ENCODE results near the gene NELL1. TPM values are rescaled to one million over a fixed set of nuclear protein-coding genes. Genes with fewer than 3 reads are reported as not detected.

Gene NELL1
- polyA plus RNA-seq, 1 of the 3 experiments (the other 2 are of a cell fraction), result not detected

- no peak overlapping the region for H2AFZ ChIP-seq (ENCODE audit: low read depth)
- peak overlapping the region in 1 of 2 experiments; percentile 76; a peak in 2 of 4 replicates for H3K27ac ChIP-seq (ENCODE audit: low read depth in 2 of 2, low read length in 1 of 2)
- H4K20me1 ChIP-seq (ENCODE audit: insufficient read depth), result no peaks in the 10 kb centered on the region
- no peaks in the 10 kb centered on the region for H3K9me2 ChIP-seq
- no peaks in the 10 kb centered on the region for H3K36me3 ChIP-seq (replicated peaks in 1 of 2; ENCODE audit: control insufficient read depth in 1 of 2, insufficient read depth in 2 of 2, low read length in 1 of 2)
- no peak overlapping the region for H3K4me3 ChIP-seq (ENCODE audit: low read depth in 2 of 2, low read length in 1 of 2)
- H3K9ac ChIP-seq, result no peak overlapping the region
- no peak overlapping the region for H3K4me2 ChIP-seq
- WGBS (ENCODE audit: low lambda C conversion rate), result 4% methylated on average over 3 of the region's 3 CpGs
- no peaks in the 10 kb centered on the region for H3K79me2 ChIP-seq (ENCODE audit: insufficient read depth)
- H3K4me1 ChIP-seq (ENCODE audit: control insufficient read depth in 1 of 2, insufficient read depth in 2 of 2, low read depth in 1 of 2, low read length in 1 of 2), result peaks cover 0 to 12% of the 10 kb centered on the region in 2 experiments; a peak in 2 of 4 replicates
- CTCF ChIA-PET, result interaction anchor here (0.5 to 1.5 kb wide), 5 partner anchors 9 to 44 kb away, joined by 3 to 5 read pairs (median 3); no protein-coding TSS in a partner anchor
- H3K9me3 ChIP-seq, result no peaks in the 10 kb centered on the region
- POLR2A ChIA-PET, result no interaction called here
- no peaks in the 10 kb centered on the region for H3F3A ChIP-seq (replicated peaks; ENCODE audit: insufficient read depth)
- no peak for TF ChIP-seq GABPA (IDR thresholded peaks at IDR 0.05; ENCODE audit: low read depth)
- peak; percentile 58; the same call in 1 of the 2 replicates for TF ChIP-seq MXI1 (IDR thresholded peaks at IDR 0.05; ENCODE audit: low read depth, low read length)
- TF ChIP-seq GATA2 (CRISPR knock-in tag; IDR thresholded peaks at IDR 0.05), result peak; percentile 92
- 0 out of 4 replicates have a peak, but pooled peaks of 1 of the 2 experiments have one; percentile 22 for TF ChIP-seq EP300 (IDR thresholded peaks at IDR 0.05; ENCODE audit: borderline replicate concordance in 1 of 2, low read depth in 1 of 2, low read length in 1 of 2)
- TF ChIP-seq RCOR1 (IDR thresholded peaks at IDR 0.05; ENCODE audit: low read length), result peak; percentile 20; the same call in 1 of the 2 replicates
- 0 out of 2 replicates have a peak, but pooled peaks have one; percentile 28 for TF ChIP-seq FOXJ3 (CRISPR knock-in tag; IDR thresholded peaks at IDR 0.05)
- no peak for TF ChIP-seq USF2 (IDR thresholded peaks at IDR 0.05; ENCODE audit: borderline replicate concordance, low read depth, low read length)
- TF ChIP-seq RAD21 (IDR thresholded peaks at IDR 0.05; ENCODE audit: low read length), result peak; percentile 5; the same call in 1 of the 2 replicates
- no peak for TF ChIP-seq TAF1 (IDR thresholded peaks at IDR 0.05; ENCODE audit: borderline replicate concordance, low read depth, low read length)
- peak; percentile 20 for DNase-seq
- no peaks in the 10 kb centered on the region for H3K27me3 ChIP-seq (ENCODE audit: insufficient read depth)
Measured at GRCh38 chr11:21018248-21018647, 348.9 kb downstream of the NELL1 start.

GRCh38 chr11:21026685-21027084 lies 357.3 kb downstream of the NELL1 start:
- no peaks in the 10 kb centered on the region for H4K20me1 ChIP-seq (ENCODE audit: insufficient read depth)
- no peak for DNase-seq
- TF ChIP-seq ELF1 (IDR thresholded peaks at IDR 0.05) (no peak), PBX3 (IDR thresholded peaks at IDR 0.05) (no peak), RAD21 (IDR thresholded peaks at IDR 0.05; ENCODE audit: low read length) (no peak), ZBTB33 (IDR thresholded peaks at IDR 0.05; ENCODE audit: borderline replicate concordance, low read depth) (no peak), FOXM1 (IDR thresholded peaks at IDR 0.05; ENCODE audit: low read depth) (no peak), USF1 (IDR thresholded peaks at IDR 0.05; ENCODE audit: borderline replicate concordance, low read depth) (no peak), POLR2AphosphoS5 (IDR thresholded peaks at IDR 0.05; ENCODE audit: low read depth, low read length) (no peak), GATA2 (CRISPR knock-in tag; IDR thresholded peaks at IDR 0.05) (no peak), FOXJ3 (CRISPR knock-in tag; IDR thresholded peaks at IDR 0.05) (no peak)
- no peaks in the 10 kb centered on the region for H3K9me3 ChIP-seq
- no peak overlapping the region for H2AFZ ChIP-seq (ENCODE audit: low read depth)
- H3K27ac ChIP-seq (ENCODE audit: low read depth in 2 of 2, low read length in 1 of 2), result no peak overlapping the region
- no peaks in the 10 kb centered on the region for H3K9me2 ChIP-seq
- WGBS (ENCODE audit: low lambda C conversion rate), result 57% methylated on average over 1 of the region's 1 CpG
- H3K27me3 ChIP-seq (ENCODE audit: insufficient read depth), result no peaks in the 10 kb centered on the region
- H3F3A ChIP-seq (replicated peaks; ENCODE audit: insufficient read depth), result no peaks in the 10 kb centered on the region
- H3K79me2 ChIP-seq (ENCODE audit: insufficient read depth), result no peaks in the 10 kb centered on the region
- ChIA-PET CTCF (interaction anchor here (1.6 kb wide), 1 partner anchor 8 kb away, joined by 3 read pairs; no protein-coding TSS in a partner anchor), POLR2A (no interaction called here)
- no peaks in the 10 kb centered on the region for H3K36me3 ChIP-seq (replicated peaks in 1 of 2; ENCODE audit: control insufficient read depth in 1 of 2, insufficient read depth in 2 of 2, low read length in 1 of 2)
- H3K4me2 ChIP-seq, result no peak overlapping the region
- H3K9ac ChIP-seq, result no peak overlapping the region
- no peak overlapping the region for H3K4me3 ChIP-seq (ENCODE audit: low read depth in 2 of 2, low read length in 1 of 2)
- H3K4me1 ChIP-seq (ENCODE audit: control insufficient read depth in 1 of 2, insufficient read depth in 2 of 2, low read depth in 1 of 2, low read length in 1 of 2), result peaks cover 0 to 2% of the 10 kb centered on the region in 2 experiments; a peak in 1 of 4 replicates
